ENCODE results near the gene CTU1. TPM values are rescaled to one million over a fixed set of nuclear protein-coding genes. Genes with fewer than 3 reads are reported as not detected.

CTU1 gene
- polyA plus RNA-seq, 1 experiment, result 3.3 TPM

DNA sequence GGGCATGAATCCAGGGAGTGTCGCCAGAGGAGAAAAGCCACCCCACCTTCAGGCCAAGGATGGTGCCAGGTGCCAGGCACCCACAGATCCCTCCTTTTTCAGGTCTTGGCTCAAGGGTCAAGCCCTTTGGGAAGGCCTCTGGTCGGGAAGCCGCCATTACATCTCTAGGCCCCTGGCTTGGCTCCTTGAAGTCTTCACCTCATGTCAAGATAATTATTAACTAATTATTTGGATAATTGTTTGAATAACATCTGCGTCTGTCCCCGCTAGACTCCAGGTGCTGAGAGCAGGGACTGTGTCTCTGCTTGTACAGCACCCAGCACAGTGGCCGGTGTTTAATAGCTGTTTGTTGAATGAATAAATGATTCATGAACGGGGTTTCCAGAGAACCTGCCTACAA lies 44.5 kb downstream of the CTU1 start:
- TF ChIP-seq, protein P1, sequence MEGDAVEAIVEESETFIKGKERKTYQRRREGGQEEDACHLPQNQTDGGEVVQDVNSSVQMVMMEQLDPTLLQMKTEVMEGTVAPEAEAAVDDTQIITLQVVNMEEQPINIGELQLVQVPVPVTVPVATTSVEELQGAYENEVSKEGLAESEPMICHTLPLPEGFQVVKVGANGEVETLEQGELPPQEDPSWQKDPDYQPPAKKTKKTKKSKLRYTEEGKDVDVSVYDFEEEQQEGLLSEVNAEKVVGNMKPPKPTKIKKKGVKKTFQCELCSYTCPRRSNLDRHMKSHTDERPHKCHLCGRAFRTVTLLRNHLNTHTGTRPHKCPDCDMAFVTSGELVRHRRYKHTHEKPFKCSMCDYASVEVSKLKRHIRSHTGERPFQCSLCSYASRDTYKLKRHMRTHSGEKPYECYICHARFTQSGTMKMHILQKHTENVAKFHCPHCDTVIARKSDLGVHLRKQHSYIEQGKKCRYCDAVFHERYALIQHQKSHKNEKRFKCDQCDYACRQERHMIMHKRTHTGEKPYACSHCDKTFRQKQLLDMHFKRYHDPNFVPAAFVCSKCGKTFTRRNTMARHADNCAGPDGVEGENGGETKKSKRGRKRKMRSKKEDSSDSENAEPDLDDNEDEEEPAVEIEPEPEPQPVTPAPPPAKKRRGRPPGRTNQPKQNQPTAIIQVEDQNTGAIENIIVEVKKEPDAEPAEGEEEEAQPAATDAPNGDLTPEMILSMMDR (IDR thresholded peaks at IDR 0.05; ENCODE audit: insufficient read depth, low read depth, low read length), result no peak
- Histone ChIP-seq H3K4me3 (ENCODE audit: low read depth, low read length) (no peak overlapping the region), H3K27me3 (ENCODE audit: control insufficient read depth, insufficient read depth, low read length) (no peaks in the 10 kb centered on the region), H3K36me3 (ENCODE audit: control insufficient read depth, insufficient read depth, low read length) (no peaks in the 10 kb centered on the region)
- no peak for DNase-seq (ENCODE audit: low read depth)
- POLR2A ChIA-PET, result no interaction called here
- CTCF ChIA-PET, result no interaction called here

DNA sequence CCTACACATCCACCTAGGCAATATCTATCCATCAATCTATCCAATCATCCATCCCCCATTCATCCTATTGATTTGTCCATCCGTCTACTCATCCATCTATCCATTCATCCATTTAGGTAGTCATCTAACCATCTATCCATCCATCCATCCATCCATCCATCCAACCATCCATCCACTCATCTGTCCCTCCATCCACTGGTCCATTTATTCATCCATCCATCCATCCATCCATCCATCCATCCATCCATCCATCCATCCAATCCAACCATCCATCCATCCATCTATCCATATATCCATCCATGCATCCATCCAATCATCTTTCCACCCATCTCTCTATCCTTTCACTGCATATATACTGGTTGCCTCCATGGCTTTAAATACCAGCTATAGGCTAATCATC lies 47.2 kb downstream of the CTU1 start:
- TF ChIP-seq, protein P1 (IDR thresholded peaks at IDR 0.05; ENCODE audit: insufficient read depth, low read depth, low read length), result no peak
- Histone ChIP-seq H3K27me3 (ENCODE audit: control insufficient read depth, insufficient read depth, low read length) (no peaks in the 10 kb centered on the region), H3K4me3 (ENCODE audit: low read depth, low read length) (no peak overlapping the region), H3K36me3 (ENCODE audit: control insufficient read depth, insufficient read depth, low read length) (no peaks in the 10 kb centered on the region)
- DNase-seq (ENCODE audit: low read depth), result no peak
- ChIA-PET CTCF (no interaction called here), POLR2A (no interaction called here)

DNA sequence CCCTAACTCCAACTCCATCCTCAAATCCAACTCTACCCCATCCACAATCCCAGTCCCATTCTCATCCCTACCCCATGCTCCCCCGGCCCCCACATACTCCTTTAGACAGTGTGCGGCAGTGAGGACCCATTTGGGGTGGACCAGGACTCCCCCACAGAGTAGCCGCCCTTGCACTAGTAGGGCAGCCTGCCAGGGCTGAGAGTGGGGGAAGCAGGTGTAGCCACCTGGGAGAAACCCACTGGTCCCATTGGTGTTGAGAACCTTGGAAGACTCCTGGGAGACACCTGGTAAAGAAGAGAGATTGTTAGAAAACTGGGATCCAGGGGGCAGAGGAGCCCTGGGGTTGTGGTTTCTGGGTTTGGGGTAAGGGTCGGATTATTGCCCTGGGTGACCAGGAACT lies 47.9 kb downstream of the CTU1 start:
- Histone ChIP-seq H3K36me3 (ENCODE audit: control insufficient read depth, insufficient read depth, low read length) (no peaks in the 10 kb centered on the region), H3K4me3 (ENCODE audit: low read depth, low read length) (no peak overlapping the region), H3K27me3 (ENCODE audit: control insufficient read depth, insufficient read depth, low read length) (no peaks in the 10 kb centered on the region)
- ChIA-PET CTCF (no interaction called here), POLR2A (no interaction called here)
- TF ChIP-seq, protein P1 (IDR thresholded peaks at IDR 0.05; ENCODE audit: insufficient read depth, low read depth, low read length), result no peak
- DNase-seq (ENCODE audit: low read depth), result no peak

DNA sequence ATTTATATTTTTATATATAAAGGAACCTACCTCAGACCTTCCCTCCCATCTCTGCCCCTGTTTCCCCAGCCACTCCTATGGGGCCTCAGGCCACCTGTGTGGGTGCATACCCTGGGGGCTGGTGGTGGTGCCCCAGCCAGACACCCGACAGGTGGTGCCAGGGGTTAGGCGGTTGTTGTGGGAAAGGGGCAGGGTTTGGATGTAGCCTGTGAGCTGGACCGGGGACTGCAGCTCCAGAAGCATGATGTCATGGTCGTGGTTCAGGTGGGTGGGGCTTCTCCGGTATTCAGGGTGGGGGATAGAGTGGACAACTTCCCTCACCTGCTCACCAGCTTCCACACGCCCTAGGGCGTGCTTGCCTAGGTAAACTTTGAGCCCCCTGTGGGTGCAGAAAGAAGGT lies 48.5 kb downstream of the CTU1 start:
- H3K27me3 ChIP-seq (ENCODE audit: control insufficient read depth, insufficient read depth, low read length), result no peaks in the 10 kb centered on the region
- TF ChIP-seq, protein P1 (IDR thresholded peaks at IDR 0.05; ENCODE audit: insufficient read depth, low read depth, low read length), result no peak
- H3K4me3 ChIP-seq (ENCODE audit: low read depth, low read length), result no peak overlapping the region
- ChIA-PET CTCF (interaction anchor here (0.7 kb wide), 1 partner anchor 73 kb away, joined by 3 read pairs; no protein-coding TSS in a partner anchor), POLR2A (no interaction called here)
- DNase-seq (ENCODE audit: low read depth), result no peak
- H3K36me3 ChIP-seq (ENCODE audit: control insufficient read depth, insufficient read depth, low read length), result no peaks in the 10 kb centered on the region

DNA sequence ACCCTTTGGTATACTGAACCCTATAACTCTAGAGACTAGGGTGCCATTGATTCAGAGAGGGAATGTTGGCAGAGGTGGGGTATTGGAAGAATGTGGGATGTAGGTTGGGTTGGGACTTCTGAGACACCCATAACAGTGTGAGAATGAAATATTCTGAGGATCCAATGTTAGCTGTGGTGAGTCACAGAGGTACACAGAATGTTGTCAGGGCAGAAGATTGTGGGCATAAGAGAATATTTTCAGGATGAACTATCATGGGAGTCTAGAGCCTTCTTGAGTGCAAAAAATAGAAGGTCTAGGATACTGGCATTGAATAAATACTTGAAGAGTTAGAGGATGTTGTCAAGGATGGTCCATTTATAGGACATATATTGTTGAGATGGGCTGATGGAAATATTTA lies 52.3 kb downstream of the CTU1 start:
- ChIA-PET POLR2A (no interaction called here), CTCF (no interaction called here)
- no peak overlapping the region for H3K4me3 ChIP-seq (ENCODE audit: low read depth, low read length)
- no peaks in the 10 kb centered on the region for H3K36me3 ChIP-seq (ENCODE audit: control insufficient read depth, insufficient read depth, low read length)
- TF ChIP-seq, protein P1 (IDR thresholded peaks at IDR 0.05; ENCODE audit: insufficient read depth, low read depth, low read length), result no peak
- DNase-seq (ENCODE audit: low read depth), result no peak
- H3K27me3 ChIP-seq (ENCODE audit: control insufficient read depth, insufficient read depth, low read length), result no peaks in the 10 kb centered on the region

Other genes with a start within 250 kb of the CTU1 start
- not detected in 2 replicates for gene KLK2, start 235.0 kb downstream of the CTU1 start, polyA plus RNA-seq (2011; rRNA removed)
- not detected in 2 replicates for gene KLK4, start 197.0 kb downstream of the CTU1 start, polyA plus RNA-seq (2011; rRNA removed)
- not detected in 2 replicates for gene KLK5, start 155.4 kb downstream of the CTU1 start, polyA plus RNA-seq (2011; rRNA removed)
- gene KLK6, start 138.8 kb downstream of the CTU1 start, polyA plus RNA-seq (2011; rRNA removed), result not detected in 2 replicates
- not detected in 2 replicates for gene KLK7, start 124.5 kb downstream of the CTU1 start, polyA plus RNA-seq (2011; rRNA removed)
- gene KLK8, start 106.8 kb downstream of the CTU1 start, polyA plus RNA-seq (2011; rRNA removed), result not detected in 2 replicates
- not detected in 2 replicates for gene KLK10, start 88.7 kb downstream of the CTU1 start, polyA plus RNA-seq (2011; rRNA removed)
- gene KLK11, start 81.8 kb downstream of the CTU1 start, polyA plus RNA-seq (2011; rRNA removed), result not detected in 2 replicates
- gene KLK12, start 73.4 kb downstream of the CTU1 start, polyA plus RNA-seq (2011; rRNA removed), result not detected in 2 replicates
- not detected in 2 replicates for gene KLK13, start 43.3 kb downstream of the CTU1 start, polyA plus RNA-seq (2011; rRNA removed)
- 0.06 TPM in 1 of 2 replicates, not detected in the other for gene KLK14, start 25.5 kb downstream of the CTU1 start, polyA plus RNA-seq (2011; rRNA removed)
- gene SIGLEC9, start 16.5 kb upstream of the CTU1 start, polyA plus RNA-seq (2011; rRNA removed), result not detected in 2 replicates
- not detected in 2 replicates for gene SIGLEC7, start 33.9 kb upstream of the CTU1 start, polyA plus RNA-seq (2011; rRNA removed)
- gene CD33, start 116.7 kb upstream of the CTU1 start, polyA plus RNA-seq (2011; rRNA removed), result not detected in 2 replicates
- not detected in 2 replicates for gene SIGLECL1, start 142.7 kb upstream of the CTU1 start, polyA plus RNA-seq (2011; rRNA removed)
- gene IGLON5, start 203.2 kb upstream of the CTU1 start, polyA plus RNA-seq (2011; rRNA removed), result not detected in 2 replicates
- 0.93 and 1.5 TPM in 2 replicates for gene VSIG10L, start 233.7 kb upstream of the CTU1 start, polyA plus RNA-seq (2011; rRNA removed)